AG04449 (cell line): Measurements from ENCODE around the gene ST6GALNAC5.

ENCODE experiments used
- CTCF ChIA-PET: fragments of 350-600 bp; formaldehyde crosslinking; extraction: SDS; loops from one replicate; lab custom pipeline; 2021; ENCODE audit warnings: antibody characterized with exemption; lab: Yijun Ruan, JAX
- POLR2A ChIA-PET: fragments of 400-600, 350-600 bp; formaldehyde crosslinking; extraction: SDS; loops from one replicate; lab custom pipeline; 2020; ENCODE audit warnings: antibody characterized with exemption, inconsistent platforms; lab: Yijun Ruan, JAX
- DNase-seq: peaks from one replicate; pipeline ENCODE4 v3.0.0-alpha.2; 2010; ENCODE audit warnings: low read depth, low spot score
- H3K4me3 ChIP-seq: 2 replicates; pipeline ENCODE4 v1.5.1; 2011; ENCODE audit warnings: low read depth, mild to moderate bottlenecking, control low read depth, low read length
- CTCF ChIP-seq: IDR thresholded peaks from one replicate; pipeline ENCODE4 v1.5.1; 2011; ENCODE audit warnings: mild to moderate bottlenecking, moderate library complexity, low read length, control low read depth, inconsistent platforms; ENCODE audit not compliant: insufficient read depth; ENCODE audit errors: missing control alignments

Gene ST6GALNAC5

GRCh38 chr1:76944942-76945341 lies 77.7 kb downstream of the ST6GALNAC5 start:
- ChIA-PET POLR2A (no interaction called here), CTCF (interaction anchor here (1.2 kb wide), 1 partner anchor 21 kb away, joined by 3 read pairs; no protein-coding TSS in a partner anchor)
- no peak overlapping the region for H3K4me3 ChIP-seq
- no peak for DNase-seq
- TF ChIP-seq CTCF, result no peak

- no peak overlapping the region for H3K4me3 ChIP-seq
- no peak for TF ChIP-seq CTCF
- POLR2A ChIA-PET, result no interaction called here
- no peak for DNase-seq
- CTCF ChIA-PET, result no interaction called here
Measured at GRCh38 chr1:76948846-76949245, 81.6 kb downstream of the ST6GALNAC5 start.

GRCh38 chr1:76949503-76949902 lies 82.2 kb downstream of the ST6GALNAC5 start:
- DNase-seq, result no peak
- ChIA-PET POLR2A (no interaction called here), CTCF (no interaction called here)
- TF ChIP-seq CTCF, result no peak
- H3K4me3 ChIP-seq, result no peak overlapping the region

GRCh38 chr1:76950306-76950705 lies 83.0 kb downstream of the ST6GALNAC5 start:
- POLR2A ChIA-PET, result no interaction called here
- DNase-seq, result no peak
- TF ChIP-seq CTCF, result no peak
- CTCF ChIA-PET, result no interaction called here
- H3K4me3 ChIP-seq, result no peak overlapping the region

GRCh38 chr1:76951153-76951552 lies 83.9 kb downstream of the ST6GALNAC5 start:
- DNase-seq, result no peak
- TF ChIP-seq CTCF, result no peak
- ChIA-PET POLR2A (interaction anchor here (0.7 kb wide), 1 partner anchor 32 kb away, joined by 3 read pairs; no protein-coding TSS in a partner anchor), CTCF (interaction anchor here (0.6 kb wide), 1 partner anchor 9 kb away, joined by 3 read pairs; no protein-coding TSS in a partner anchor)
- no peak overlapping the region for H3K4me3 ChIP-seq

- TF ChIP-seq CTCF, result no peak
- H3K4me3 ChIP-seq, result no peak overlapping the region
- POLR2A ChIA-PET, result no interaction called here
- DNase-seq, result no peak
- CTCF ChIA-PET, result no interaction called here
Measured at GRCh38 chr1:76955652-76956051, 88.4 kb downstream of the ST6GALNAC5 start.
